OCI-LY3 (cell line): ENCODE data around the gene PARP8.
A peak's percentile ranks its signal among the peaks of the same experiment; 100 is the strongest.

ENCODE experiments used
- H2AFZ ChIP-seq: fragments of 200-600, 300-600 bp; shearing (Covaris generic); 2 replicates; pipeline ENCODE4 v1.6.0; 2014; ENCODE audit warnings: antibody characterized with exemption, low read depth, low read length
- H3K27ac ChIP-seq: fragments of 200-600, 300-600 bp; sonication (generic); 2 replicates; pipeline ENCODE4 v1.5.1; 2014; ENCODE audit warnings: mild to moderate bottlenecking, low read length, moderate library complexity, mixed read lengths
- H3K27me3 ChIP-seq: fragments of 200-600, 300-600 bp; sonication (generic); 2 replicates; pipeline ENCODE4 v1.6.1; 2014; ENCODE audit warnings: low read depth, low read length, mixed read lengths
- H3K36me3 ChIP-seq: fragments of 200-600, 300-600 bp; sonication (generic); replicated peaks from 2 replicates; pipeline ENCODE3; 2014; ENCODE audit warnings: low read depth, low read length, mixed read lengths
- H3K4me1 ChIP-seq: fragments of 300-600, 200-600 bp; sonication (generic); 2 replicates; pipeline ENCODE4 v1.6.1; 2014; ENCODE audit warnings: low read length, mixed read lengths
- H3K4me2 ChIP-seq: fragments of 200-600, 300-600 bp; sonication (generic); 2 replicates; pipeline ENCODE4 v1.6.1; 2014; ENCODE audit warnings: low read length, mixed read lengths
- H3K4me3 ChIP-seq: fragments of 300-600, 200-600 bp; sonication (generic); 2 replicates; pipeline ENCODE4 v1.5.1; 2014; ENCODE audit warnings: antibody characterized with exemption, mild to moderate bottlenecking, low read length, moderate library complexity
- H3K79me2 ChIP-seq: fragments of 300-600, 200-600 bp; shearing (Covaris generic); 2 replicates; pipeline ENCODE4 v1.6.1; 2014; ENCODE audit warnings: mild to moderate bottlenecking, low read length, mixed read lengths
- H3K9ac ChIP-seq: fragments of 300-600, 200-600 bp; shearing (Covaris generic); 2 replicates; pipeline ENCODE4 v1.6.0; 2014; ENCODE audit warnings: mild to moderate bottlenecking, low read length, moderate library complexity
- H3K9me3 ChIP-seq: fragments of 200-600, 300-600 bp; shearing (Covaris generic); 2 replicates; pipeline ENCODE4 v1.6.1; 2014; ENCODE audit warnings: low read length, mixed read lengths; ENCODE audit not compliant: insufficient read depth
- H4K20me1 ChIP-seq: fragments of 200-600, 300-600 bp; sonication (generic); 2 replicates; pipeline ENCODE4 v1.6.1; 2016; ENCODE audit warnings: low read length, mixed read lengths; ENCODE audit not compliant: insufficient read depth
- CTCF ChIP-seq: fragments of 200-600, 300-600 bp; sonication (generic); IDR thresholded peaks from 2 replicates; pipeline ENCODE4 v1.5.1; 2014; ENCODE audit warnings: antibody characterized with exemption, low read length, low read depth
- EZH2phosphoT487 ChIP-seq: fragments of 200-600 bp; shearing (Covaris generic); IDR thresholded peaks from 2 replicates; pipeline ENCODE4 v1.6.1; 2018; ENCODE audit warnings: antibody characterized with exemption, mixed run types, low read depth

The PARP8 gene

GRCh38 chr5:50710838-50711237, 44.4 kb downstream of the PARP8 start:
- no peak overlapping the region for H3K9ac ChIP-seq
- H3K9me3 ChIP-seq, result no peaks in the 10 kb centered on the region
- TF ChIP-seq CTCF (no peak), EZH2phosphoT487 (no peak)
- H3K4me2 ChIP-seq, result peak overlapping the region; percentile 56
- no peak overlapping the region for H2AFZ ChIP-seq
- peak overlapping the region; percentile 38; the same call in 1 of the 2 replicates for H3K4me3 ChIP-seq
- no peaks in the 10 kb centered on the region for H3K36me3 ChIP-seq
- H4K20me1 ChIP-seq, result no peaks in the 10 kb centered on the region
- no peaks in the 10 kb centered on the region for H3K27me3 ChIP-seq
- H3K27ac ChIP-seq, result no peak overlapping the region
- peaks cover 20% of the 10 kb centered on the region for H3K4me1 ChIP-seq
- H3K79me2 ChIP-seq, result peaks cover 6% of the 10 kb centered on the region; the same call in 1 of the 2 replicates

GRCh38 chr5:50711280-50711679, 44.8 kb downstream of the PARP8 start:
- Histone ChIP-seq H3K27me3 (no peaks in the 10 kb centered on the region), H3K9ac (no peak overlapping the region), H2AFZ (no peak overlapping the region), H3K4me3 (peak overlapping the region; percentile 38), H3K4me1 (peaks cover 20% of the 10 kb centered on the region), H3K27ac (no peak overlapping the region), H3K4me2 (peak overlapping the region; percentile 56), H3K36me3 (no peaks in the 10 kb centered on the region), H3K9me3 (no peaks in the 10 kb centered on the region), H4K20me1 (no peaks in the 10 kb centered on the region), H3K79me2 (peaks cover 6% of the 10 kb centered on the region; the same call in 1 of the 2 replicates)
- TF ChIP-seq CTCF, result no peak
- no peak for TF ChIP-seq EZH2phosphoT487

GRCh38 chr5:50712479-50712878, 46.0 kb downstream of the PARP8 start:
- TF ChIP-seq EZH2phosphoT487 (no peak), CTCF (no peak)
- Histone ChIP-seq H3K4me1 (peaks cover 24% of the 10 kb centered on the region), H2AFZ (no peak overlapping the region), H3K36me3 (no peaks in the 10 kb centered on the region), H3K4me2 (no peak overlapping the region), H3K27me3 (no peaks in the 10 kb centered on the region), H3K9ac (no peak overlapping the region), H3K4me3 (no peak overlapping the region), H3K9me3 (no peaks in the 10 kb centered on the region), H3K27ac (no peak overlapping the region), H4K20me1 (no peaks in the 10 kb centered on the region), H3K79me2 (peaks cover 6% of the 10 kb centered on the region; the same call in 1 of the 2 replicates)

- H3K4me1 ChIP-seq, result peaks cover 28% of the 10 kb centered on the region
- H3K36me3 ChIP-seq, result no peaks in the 10 kb centered on the region
- no peak overlapping the region for H3K4me3 ChIP-seq
- H3K79me2 ChIP-seq, result peaks cover 6% of the 10 kb centered on the region; the same call in 1 of the 2 replicates
- no peak overlapping the region for H3K9ac ChIP-seq
- H3K27me3 ChIP-seq, result no peaks in the 10 kb centered on the region
- TF ChIP-seq EZH2phosphoT487 (no peak), CTCF (no peak)
- no peak overlapping the region for H3K4me2 ChIP-seq
- H4K20me1 ChIP-seq, result no peaks in the 10 kb centered on the region
- no peak overlapping the region for H2AFZ ChIP-seq
- no peaks in the 10 kb centered on the region for H3K9me3 ChIP-seq
- no peak overlapping the region for H3K27ac ChIP-seq
Measured at GRCh38 chr5:50715001-50715400, 48.6 kb downstream of the PARP8 start.
